Esophagus muscularis mucosa (tissue), 4 donors: ENCODE results near the gene DNAJC19.

ENCODE experiments used
- EP300 ChIP-seq: sonication (generic); formaldehyde crosslinking; IDR thresholded peaks from one replicate; pipeline ENCODE4 v1.6.1; 2017; ENCODE audit warnings: antibody characterized with exemption
- POLR2A ChIP-seq: fragments of 450-650 bp; IDR thresholded peaks from one replicate; pipeline ENCODE4 v1.6.1; 2017; ENCODE audit warnings: antibody characterized with exemption, moderate library complexity, mild to moderate bottlenecking, low read depth
- TF ChIP-seq, protein P1 (sequence below), 3 experiments: fragments of 200-600 bp in 2 of 3; fragments of 450-650 bp in 1 of 3; sonication (generic) in 2 of 3; IDR thresholded peaks; one replicate each; pipeline ENCODE4 v1.5.1; 2017 to 2019; ENCODE audit warnings: antibody characterized with exemption in 3 of 3, mild to moderate bottlenecking in 2 of 3, moderate library complexity in 1 of 3

GRCh38 chr3:180974286-180974685 is 15.2 kb downstream of the DNAJC19 start:
- TF ChIP-seq, protein P1, sequence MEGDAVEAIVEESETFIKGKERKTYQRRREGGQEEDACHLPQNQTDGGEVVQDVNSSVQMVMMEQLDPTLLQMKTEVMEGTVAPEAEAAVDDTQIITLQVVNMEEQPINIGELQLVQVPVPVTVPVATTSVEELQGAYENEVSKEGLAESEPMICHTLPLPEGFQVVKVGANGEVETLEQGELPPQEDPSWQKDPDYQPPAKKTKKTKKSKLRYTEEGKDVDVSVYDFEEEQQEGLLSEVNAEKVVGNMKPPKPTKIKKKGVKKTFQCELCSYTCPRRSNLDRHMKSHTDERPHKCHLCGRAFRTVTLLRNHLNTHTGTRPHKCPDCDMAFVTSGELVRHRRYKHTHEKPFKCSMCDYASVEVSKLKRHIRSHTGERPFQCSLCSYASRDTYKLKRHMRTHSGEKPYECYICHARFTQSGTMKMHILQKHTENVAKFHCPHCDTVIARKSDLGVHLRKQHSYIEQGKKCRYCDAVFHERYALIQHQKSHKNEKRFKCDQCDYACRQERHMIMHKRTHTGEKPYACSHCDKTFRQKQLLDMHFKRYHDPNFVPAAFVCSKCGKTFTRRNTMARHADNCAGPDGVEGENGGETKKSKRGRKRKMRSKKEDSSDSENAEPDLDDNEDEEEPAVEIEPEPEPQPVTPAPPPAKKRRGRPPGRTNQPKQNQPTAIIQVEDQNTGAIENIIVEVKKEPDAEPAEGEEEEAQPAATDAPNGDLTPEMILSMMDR (IDR thresholded peaks at IDR 0.05) = no peak
- TF ChIP-seq POLR2A (no peak), EP300 (no peak)
